ENCODE results near the gene CMIP.

The CMIP gene

DNA sequence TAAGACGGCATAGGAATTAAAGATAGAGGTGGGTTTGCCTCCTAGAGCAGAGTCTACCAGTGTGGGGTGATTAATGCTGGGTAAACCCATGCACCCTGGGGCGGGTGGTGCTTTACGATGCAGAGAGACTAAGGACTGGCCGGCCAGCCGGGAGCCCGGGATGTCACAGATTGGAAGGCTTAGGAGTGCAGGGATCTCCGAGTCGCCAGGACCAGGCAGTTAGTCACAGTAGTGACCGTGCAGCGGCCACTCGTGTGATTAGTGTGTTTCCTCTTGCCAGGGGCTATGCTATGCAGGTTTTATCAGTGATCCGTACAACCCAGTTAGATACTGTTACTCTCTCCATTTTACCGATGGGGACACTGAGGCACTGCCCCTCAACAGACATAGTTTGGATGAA lies 10.4 kb downstream of the CMIP start:
- Histone ChIP-seq H3K9me2 (replicated peaks; ENCODE audit: insufficient read depth, low read length) (no peaks in the 10 kb centered on the region), H3K27me3 (ENCODE audit: low read length) (no peaks in the 10 kb centered on the region), H3K9me3 (ENCODE audit: insufficient read depth, low read length) (no peaks in the 10 kb centered on the region), H3K4me2 (ENCODE audit: low read depth, low read length, poor library complexity, severe bottlenecking) (no peak overlapping the region), H3K9ac (ENCODE audit: low read length) (no peak overlapping the region), H3K36me3 (ENCODE audit: low read length) (no peaks in the 10 kb centered on the region), H3F3A (ENCODE audit: insufficient read depth) (no peaks in the 10 kb centered on the region), H3K79me2 (ENCODE audit: insufficient read depth, low read length) (peaks cover 74% of the 10 kb centered on the region), H4K20me1 (ENCODE audit: low read depth, low read length) (peaks cover 3% of the 10 kb centered on the region; the same call in 1 of the 2 replicates), H2AFZ (ENCODE audit: low read depth, low read length, severe bottlenecking) (no peak overlapping the region), H3K27ac (ENCODE audit: low read depth, low read length) (no peak overlapping the region), H3K4me3 (ENCODE audit: insufficient read depth, low read length, poor library complexity, severe bottlenecking) (no peak overlapping the region)
- no peak for TF ChIP-seq EZH2phosphoT487 (conservative IDR thresholded peaks at IDR 0.05; ENCODE audit: low read length)
- TF ChIP-seq, protein P1, sequence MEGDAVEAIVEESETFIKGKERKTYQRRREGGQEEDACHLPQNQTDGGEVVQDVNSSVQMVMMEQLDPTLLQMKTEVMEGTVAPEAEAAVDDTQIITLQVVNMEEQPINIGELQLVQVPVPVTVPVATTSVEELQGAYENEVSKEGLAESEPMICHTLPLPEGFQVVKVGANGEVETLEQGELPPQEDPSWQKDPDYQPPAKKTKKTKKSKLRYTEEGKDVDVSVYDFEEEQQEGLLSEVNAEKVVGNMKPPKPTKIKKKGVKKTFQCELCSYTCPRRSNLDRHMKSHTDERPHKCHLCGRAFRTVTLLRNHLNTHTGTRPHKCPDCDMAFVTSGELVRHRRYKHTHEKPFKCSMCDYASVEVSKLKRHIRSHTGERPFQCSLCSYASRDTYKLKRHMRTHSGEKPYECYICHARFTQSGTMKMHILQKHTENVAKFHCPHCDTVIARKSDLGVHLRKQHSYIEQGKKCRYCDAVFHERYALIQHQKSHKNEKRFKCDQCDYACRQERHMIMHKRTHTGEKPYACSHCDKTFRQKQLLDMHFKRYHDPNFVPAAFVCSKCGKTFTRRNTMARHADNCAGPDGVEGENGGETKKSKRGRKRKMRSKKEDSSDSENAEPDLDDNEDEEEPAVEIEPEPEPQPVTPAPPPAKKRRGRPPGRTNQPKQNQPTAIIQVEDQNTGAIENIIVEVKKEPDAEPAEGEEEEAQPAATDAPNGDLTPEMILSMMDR (IDR thresholded peaks at IDR 0.05; ENCODE audit: insufficient read depth, low read length, poor library complexity, severe bottlenecking), result no peak

DNA sequence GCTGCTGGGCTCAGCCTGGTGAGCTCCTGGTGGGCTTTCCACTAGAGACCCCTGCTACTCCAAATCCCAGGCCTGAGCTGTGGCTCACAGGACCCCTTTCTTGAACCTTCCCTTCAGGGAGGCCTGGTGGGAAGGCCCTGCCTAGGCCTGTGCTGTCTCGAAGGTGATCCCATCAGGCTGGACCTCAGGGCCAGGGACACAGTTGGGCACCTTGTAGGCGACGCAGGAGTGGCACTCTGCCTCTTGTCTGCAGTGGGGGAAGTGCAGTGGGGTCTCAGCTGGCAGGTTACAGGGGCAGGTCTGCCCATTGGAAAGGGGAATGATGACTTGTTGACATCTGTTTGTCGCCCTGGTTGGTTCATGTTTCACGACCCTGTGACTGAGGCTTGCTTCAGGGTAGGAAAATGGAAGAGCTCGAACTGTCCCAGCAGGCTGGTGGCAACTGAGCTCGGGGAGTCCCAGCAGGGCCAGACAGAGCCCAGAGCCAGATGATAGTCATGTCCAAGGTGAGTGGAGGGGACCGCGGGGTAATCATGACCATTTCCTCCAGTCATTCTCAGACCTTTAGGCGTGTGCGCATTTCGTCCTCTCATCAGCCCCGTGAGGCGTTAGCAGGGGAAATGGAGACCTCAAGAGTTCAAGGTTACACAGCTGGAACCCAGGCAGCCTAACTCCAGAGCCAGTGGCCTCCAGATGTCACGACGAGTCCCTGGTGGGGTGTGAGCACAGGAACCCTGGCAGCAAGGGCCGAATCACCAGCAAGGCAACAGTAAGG lies 11.3 kb downstream of the CMIP start:
- no peak for TF ChIP-seq EZH2phosphoT487 (conservative IDR thresholded peaks at IDR 0.05; ENCODE audit: low read length)
- TF ChIP-seq, protein P1 (IDR thresholded peaks at IDR 0.05; ENCODE audit: insufficient read depth, low read length, poor library complexity, severe bottlenecking), result no peak
- Histone ChIP-seq H3K9me3 (ENCODE audit: insufficient read depth, low read length) (no peaks in the 10 kb centered on the region), H3K4me3 (ENCODE audit: insufficient read depth, low read length, poor library complexity, severe bottlenecking) (no peak overlapping the region), H3K27me3 (ENCODE audit: low read length) (no peaks in the 10 kb centered on the region), H3K9me2 (replicated peaks; ENCODE audit: insufficient read depth, low read length) (no peaks in the 10 kb centered on the region), H3K36me3 (ENCODE audit: low read length) (no peaks in the 10 kb centered on the region), H3K27ac (ENCODE audit: low read depth, low read length) (no peak overlapping the region), H3K79me2 (ENCODE audit: insufficient read depth, low read length) (peaks cover 69% of the 10 kb centered on the region), H4K20me1 (ENCODE audit: low read depth, low read length) (peaks cover 3% of the 10 kb centered on the region; the same call in 1 of the 2 replicates), H3F3A (ENCODE audit: insufficient read depth) (no peaks in the 10 kb centered on the region), H2AFZ (ENCODE audit: low read depth, low read length, severe bottlenecking) (no peak overlapping the region), H3K9ac (ENCODE audit: low read length) (no peak overlapping the region), H3K4me2 (ENCODE audit: low read depth, low read length, poor library complexity, severe bottlenecking) (no peak overlapping the region)

DNA sequence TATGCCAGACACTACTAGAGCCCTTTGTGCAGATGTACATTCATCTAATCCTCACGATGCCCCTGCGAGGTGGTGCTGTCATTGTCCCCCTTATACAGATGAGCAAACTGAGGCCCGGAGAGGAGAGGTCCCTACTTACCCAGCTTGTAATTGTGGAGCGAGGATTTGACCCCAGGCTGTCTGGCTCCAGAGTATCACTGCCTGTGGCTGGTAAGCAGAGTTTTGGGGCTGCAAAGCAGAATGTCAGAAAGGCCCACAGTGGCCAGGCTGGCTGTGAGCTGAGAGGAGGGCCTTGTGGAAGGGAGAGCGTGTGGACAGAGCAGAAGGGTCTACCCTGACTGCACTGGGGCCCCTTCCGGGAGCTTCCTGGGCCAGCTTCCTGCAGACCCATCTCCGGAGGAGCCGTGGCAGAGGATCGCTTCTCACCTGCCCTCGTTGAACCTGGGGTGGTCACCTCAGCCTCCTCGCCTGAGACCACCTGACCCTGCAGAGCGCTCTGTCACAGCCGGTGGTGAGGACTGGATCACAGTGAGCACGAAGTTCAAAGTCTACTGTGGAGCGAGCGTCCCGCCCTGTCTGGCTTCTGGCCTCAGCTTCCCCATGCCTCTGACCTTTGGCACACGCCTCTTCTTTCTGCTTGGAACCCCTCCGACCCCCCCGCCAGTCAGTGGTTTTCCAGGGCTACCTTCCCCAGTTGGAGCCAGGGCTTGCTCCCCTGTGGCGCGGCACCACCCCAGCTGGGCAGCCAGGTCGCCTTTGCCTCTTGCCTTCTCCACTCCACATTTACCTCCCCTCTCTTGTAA lies 12.1 kb downstream of the CMIP start:
- Histone ChIP-seq H3F3A (ENCODE audit: insufficient read depth) (no peaks in the 10 kb centered on the region), H3K27ac (ENCODE audit: low read depth, low read length) (no peak overlapping the region), H3K4me3 (ENCODE audit: insufficient read depth, low read length, poor library complexity, severe bottlenecking) (no peak overlapping the region), H3K79me2 (ENCODE audit: insufficient read depth, low read length) (peaks cover 61% of the 10 kb centered on the region), H4K20me1 (ENCODE audit: low read depth, low read length) (peaks cover 3% of the 10 kb centered on the region; the same call in 1 of the 2 replicates), H3K9ac (ENCODE audit: low read length) (no peak overlapping the region), H3K4me2 (ENCODE audit: low read depth, low read length, poor library complexity, severe bottlenecking) (no peak overlapping the region), H3K27me3 (ENCODE audit: low read length) (no peaks in the 10 kb centered on the region), H3K9me2 (replicated peaks; ENCODE audit: insufficient read depth, low read length) (no peaks in the 10 kb centered on the region), H2AFZ (ENCODE audit: low read depth, low read length, severe bottlenecking) (no peak overlapping the region), H3K9me3 (ENCODE audit: insufficient read depth, low read length) (no peaks in the 10 kb centered on the region), H3K36me3 (ENCODE audit: low read length) (no peaks in the 10 kb centered on the region)
- TF ChIP-seq, protein P1 (IDR thresholded peaks at IDR 0.05; ENCODE audit: insufficient read depth, low read length, poor library complexity, severe bottlenecking), result no peak
- no peak for TF ChIP-seq EZH2phosphoT487 (conservative IDR thresholded peaks at IDR 0.05; ENCODE audit: low read length)
